Osteoblast (primary cell): ENCODE measurements around the gene NENF. TPM values are rescaled to one million over a fixed set of nuclear protein-coding genes. Genes with fewer than 3 reads are reported as not detected.

Experiments
- DNase-seq: peaks from one replicate; pipeline ENCODE4 v3.0.0; 2011; ENCODE audit warnings: low spot score, mixed read lengths; ENCODE audit not compliant: insufficient read length; ENCODE audit errors: missing footprints
- H2AFZ ChIP-seq: 2 replicates; pipeline ENCODE4 v1.6.0; 2011; ENCODE audit warnings: mild to moderate bottlenecking, low read length
- H3K27ac ChIP-seq: 2 replicates; pipeline ENCODE4 v1.5.1; 2011; ENCODE audit warnings: mild to moderate bottlenecking, low read depth, low read length, moderate library complexity
- H3K27me3 ChIP-seq: 2 replicates; pipeline ENCODE4 v1.6.0; 2012; ENCODE audit warnings: mild to moderate bottlenecking, control low read depth, inconsistent platforms, low read length, moderate library complexity; ENCODE audit not compliant: insufficient read depth
- H3K36me3 ChIP-seq: 2 replicates; pipeline ENCODE4 v1.5.1; 2011; ENCODE audit warnings: mild to moderate bottlenecking, low read length, control low read depth, moderate library complexity; ENCODE audit not compliant: insufficient read depth
- H3K4me1 ChIP-seq: 2 replicates; pipeline ENCODE4 v1.5.1; 2011; ENCODE audit warnings: mild to moderate bottlenecking, low read length, control low read depth, moderate library complexity; ENCODE audit not compliant: insufficient read depth
- H3K4me2 ChIP-seq: 2 replicates; pipeline ENCODE4 v1.6.0; 2011; ENCODE audit warnings: mild to moderate bottlenecking, low read length; ENCODE audit not compliant: insufficient read depth
- H3K4me3 ChIP-seq: fragments of 200-600 bp; sonication (generic); 3 replicates; pipeline ENCODE4 v1.5.1; 2012; ENCODE audit warnings: mild to moderate bottlenecking, low read length, inconsistent platforms; ENCODE audit not compliant: insufficient read depth
- H3K79me2 ChIP-seq: 2 replicates; pipeline ENCODE4 v1.6.0; 2012; ENCODE audit warnings: mild to moderate bottlenecking, low read length, control low read depth, inconsistent platforms; ENCODE audit not compliant: insufficient read depth
- H3K9me3 ChIP-seq: 2 replicates; pipeline ENCODE4 v1.5.1; 2011; ENCODE audit warnings: low read depth, low read length, control low read depth
- H4K20me1 ChIP-seq: 2 replicates; pipeline ENCODE4 v1.6.0; 2012; ENCODE audit warnings: mild to moderate bottlenecking, low read length, control low read depth; ENCODE audit not compliant: insufficient read depth
- total RNA-seq: library from RNA; depleted of rRNA; stranded (reverse); fragments of >200 nt; gene quantifications from 2 replicates; pipeline ENCODE4 v1.2.3, GENCODE V29; 2012
- TF ChIP-seq, protein P1 (sequence below): IDR thresholded peaks from 2 replicates; pipeline ENCODE4 v1.5.1; 2011; ENCODE audit warnings: mild to moderate bottlenecking, low read depth, low read length, moderate library complexity; ENCODE audit errors: extremely low read depth

Gene NENF
- total RNA-seq, 1 donor: 33.7 TPM

DNA sequence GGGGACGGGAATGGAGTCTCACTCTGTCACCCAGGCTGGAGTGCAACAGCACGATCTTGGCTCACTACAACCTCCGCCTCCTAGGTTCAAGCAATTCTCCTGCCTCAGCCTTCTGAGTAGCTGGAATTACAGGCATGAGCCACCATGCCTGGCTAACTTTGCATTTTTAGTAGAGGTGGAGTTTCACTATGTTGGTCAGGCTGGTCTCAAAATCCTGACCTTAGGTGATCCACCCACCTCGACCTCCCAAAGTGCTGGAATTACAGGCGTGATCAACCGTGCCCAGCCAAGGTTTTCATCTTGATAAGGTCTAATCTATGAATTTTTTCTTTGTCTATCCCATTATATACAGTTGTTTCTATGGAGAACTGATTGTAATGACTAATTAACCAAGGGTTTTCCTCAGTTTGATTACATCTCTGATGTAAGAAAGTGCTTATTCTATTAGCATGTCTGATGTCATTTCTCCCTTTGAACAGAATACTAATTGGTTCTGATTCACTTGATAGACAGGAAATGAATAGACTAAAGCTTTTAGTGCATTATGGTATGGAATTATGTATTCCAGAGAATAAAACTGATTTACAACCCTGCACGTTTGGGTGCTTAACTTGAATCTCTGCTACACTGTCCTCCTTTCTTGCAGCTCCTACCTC is 29.9 kb upstream of the NENF start:
- H3K27ac ChIP-seq: no peak overlapping the region
- no peaks in the 10 kb centered on the region for H3K9me3 ChIP-seq
- H3K36me3 ChIP-seq: peaks cover 5% of the 10 kb centered on the region
- no peaks in the 10 kb centered on the region for H3K27me3 ChIP-seq
- no peak overlapping the region for H2AFZ ChIP-seq
- peaks cover 2% of the 10 kb centered on the region for H4K20me1 ChIP-seq
- no peak overlapping the region for H3K4me3 ChIP-seq
- H3K79me2 ChIP-seq: no peaks in the 10 kb centered on the region
- TF ChIP-seq, protein P1, sequence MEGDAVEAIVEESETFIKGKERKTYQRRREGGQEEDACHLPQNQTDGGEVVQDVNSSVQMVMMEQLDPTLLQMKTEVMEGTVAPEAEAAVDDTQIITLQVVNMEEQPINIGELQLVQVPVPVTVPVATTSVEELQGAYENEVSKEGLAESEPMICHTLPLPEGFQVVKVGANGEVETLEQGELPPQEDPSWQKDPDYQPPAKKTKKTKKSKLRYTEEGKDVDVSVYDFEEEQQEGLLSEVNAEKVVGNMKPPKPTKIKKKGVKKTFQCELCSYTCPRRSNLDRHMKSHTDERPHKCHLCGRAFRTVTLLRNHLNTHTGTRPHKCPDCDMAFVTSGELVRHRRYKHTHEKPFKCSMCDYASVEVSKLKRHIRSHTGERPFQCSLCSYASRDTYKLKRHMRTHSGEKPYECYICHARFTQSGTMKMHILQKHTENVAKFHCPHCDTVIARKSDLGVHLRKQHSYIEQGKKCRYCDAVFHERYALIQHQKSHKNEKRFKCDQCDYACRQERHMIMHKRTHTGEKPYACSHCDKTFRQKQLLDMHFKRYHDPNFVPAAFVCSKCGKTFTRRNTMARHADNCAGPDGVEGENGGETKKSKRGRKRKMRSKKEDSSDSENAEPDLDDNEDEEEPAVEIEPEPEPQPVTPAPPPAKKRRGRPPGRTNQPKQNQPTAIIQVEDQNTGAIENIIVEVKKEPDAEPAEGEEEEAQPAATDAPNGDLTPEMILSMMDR: no peak
- peaks cover 3% of the 10 kb centered on the region for H3K4me1 ChIP-seq
- H3K4me2 ChIP-seq: no peak overlapping the region
- no peak for DNase-seq

DNA sequence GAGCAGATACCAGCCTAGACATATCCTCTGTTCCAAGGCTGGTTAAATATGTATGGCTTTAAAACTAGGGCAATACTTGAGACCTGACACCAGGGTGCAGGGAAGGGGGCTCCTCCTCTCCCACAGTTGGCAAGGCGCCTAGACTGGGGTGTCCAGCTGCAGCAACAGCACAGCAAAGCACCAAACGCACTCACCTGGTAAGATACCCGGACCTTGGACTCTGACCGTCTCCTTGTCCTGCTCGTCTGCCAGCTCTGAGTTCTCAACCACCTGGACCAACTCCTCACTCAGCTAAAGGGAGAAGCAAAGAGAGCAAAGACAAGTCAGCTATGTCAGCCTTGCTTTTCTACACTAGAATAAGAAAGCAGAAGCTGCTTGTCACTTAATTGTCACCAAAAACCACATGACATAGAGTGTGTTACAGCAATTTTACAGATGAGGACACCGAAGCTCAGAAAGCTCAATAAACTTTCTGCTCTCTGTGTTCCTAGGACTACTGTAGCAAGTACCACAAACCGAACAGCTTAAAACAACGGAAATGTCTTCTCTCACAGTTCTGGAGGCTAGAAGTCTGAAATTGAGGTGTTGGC is 22.4 kb upstream of the NENF start:
- Histone ChIP-seq H3K27ac (no peak overlapping the region), H3K4me1 (peaks cover 2% of the 10 kb centered on the region), H4K20me1 (peaks cover 6% of the 10 kb centered on the region), H3K9me3 (no peaks in the 10 kb centered on the region), H3K79me2 (peaks cover 2% of the 10 kb centered on the region), H2AFZ (no peak overlapping the region), H3K36me3 (peaks cover 11% of the 10 kb centered on the region), H3K4me3 (no peak overlapping the region), H3K4me2 (no peak overlapping the region), H3K27me3 (no peaks in the 10 kb centered on the region)
- TF ChIP-seq, protein P1: no peak
- no peak for DNase-seq

DNA sequence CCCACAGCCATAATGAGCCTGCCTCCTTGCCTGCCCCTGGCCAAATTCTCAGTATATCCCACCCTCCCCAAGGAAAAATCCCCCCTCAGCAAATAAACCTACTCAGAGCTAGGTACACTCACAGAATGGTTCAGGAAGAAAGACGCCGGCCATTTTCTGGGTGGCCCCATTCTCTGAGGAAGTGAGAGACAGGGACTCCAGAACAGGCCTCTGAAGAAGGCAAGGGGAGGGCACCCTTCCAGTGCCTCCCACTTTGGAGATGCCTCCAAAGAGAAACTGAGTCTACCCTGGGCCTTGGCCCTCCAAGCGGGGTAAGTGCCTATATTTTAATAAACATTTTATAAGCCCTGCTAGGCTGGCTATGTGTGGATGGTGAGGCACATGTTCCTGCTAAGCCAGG is 20.3 kb upstream of the NENF start:
- H3K36me3 ChIP-seq: peaks cover 6% of the 10 kb centered on the region
- H3K4me3 ChIP-seq: no peak overlapping the region
- peaks cover 2% of the 10 kb centered on the region for H3K4me1 ChIP-seq
- H2AFZ ChIP-seq: no peak overlapping the region
- no peaks in the 10 kb centered on the region for H3K27me3 ChIP-seq
- no peak overlapping the region for H3K27ac ChIP-seq
- no peak overlapping the region for H3K4me2 ChIP-seq
- peaks cover 6% of the 10 kb centered on the region for H4K20me1 ChIP-seq
- peak; percentile 65 for DNase-seq
- peaks cover 2% of the 10 kb centered on the region for H3K79me2 ChIP-seq
- TF ChIP-seq, protein P1: no peak
- no peaks in the 10 kb centered on the region for H3K9me3 ChIP-seq

DNA sequence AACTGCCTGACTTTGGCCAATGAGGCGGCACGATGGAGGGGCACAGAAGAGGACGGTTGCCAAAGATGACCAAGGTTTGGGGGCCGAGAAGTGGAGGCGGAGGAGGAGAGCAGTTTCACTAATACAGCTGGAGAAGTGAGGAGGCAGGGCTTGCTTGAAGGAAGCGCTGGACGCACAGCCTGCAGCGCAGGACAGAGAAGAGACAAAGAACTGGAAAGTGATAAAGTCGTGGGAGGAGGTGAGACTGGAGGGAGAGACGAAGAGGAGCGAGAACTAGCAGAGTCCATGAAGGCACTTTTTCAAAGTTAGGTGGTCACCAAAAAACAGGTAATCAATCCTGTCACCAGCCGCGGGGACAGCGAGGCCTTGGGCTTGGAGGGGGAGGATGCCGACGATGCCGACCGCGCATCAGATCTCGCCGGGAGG is 18.8 kb upstream of the NENF start:
- peaks cover 2% of the 10 kb centered on the region for H3K4me1 ChIP-seq
- H3K4me3 ChIP-seq: peak overlapping the region; percentile 98
- TF ChIP-seq, protein P1: no peak
- peak; percentile 94 for DNase-seq
- H3K27ac ChIP-seq: no peak overlapping the region
- peaks cover 6% of the 10 kb centered on the region for H4K20me1 ChIP-seq
- peak overlapping the region; percentile 96 for H2AFZ ChIP-seq
- no peaks in the 10 kb centered on the region for H3K27me3 ChIP-seq
- no peaks in the 10 kb centered on the region for H3K9me3 ChIP-seq
- H3K36me3 ChIP-seq: peaks cover 4% of the 10 kb centered on the region
- H3K79me2 ChIP-seq: peaks cover 2% of the 10 kb centered on the region
- peak overlapping the region; percentile 79 for H3K4me2 ChIP-seq
